WTC11 (cell line): ENCODE results near the gene TACR2. TPM values are rescaled to one million over a fixed set of nuclear protein-coding genes. Genes with fewer than 3 reads are reported as not detected.
A peak's percentile ranks its signal among the peaks of the same experiment; 100 is the strongest.

Experiments
- ATAC-seq: fragments of 200-7000 bp; cut with Tn5 transposase; 2 replicates; pipeline ENCODE4 v1.10.0; 2021; ENCODE audit warnings: mild to moderate bottlenecking, moderate library complexity
- CTCF ChIA-PET: fragments of 300-600 bp; sonication (Branson Sonifier 250); formaldehyde crosslinking; loops from one replicate; lab custom pipeline; 2021; ENCODE audit warnings: antibody characterized with exemption; lab: Charles Lee
- POLR2A ChIA-PET: fragments of 350-600 bp; sonication (Branson Sonifier 250); formaldehyde crosslinking; loops from one replicate; lab custom pipeline; 2021; ENCODE audit warnings: antibody characterized with exemption; lab: Charles Lee
- DNase-seq: peaks from one replicate; pipeline ENCODE4 v3.0.0; 2021; ENCODE audit warnings: low spot score
- H3K27ac Mint-ChIP-seq: 2 replicates; pipeline ENCODE4 v1.8.0; 2021; ENCODE audit warnings: mixed read lengths
- H3K27me3 Mint-ChIP-seq: 2 replicates; pipeline ENCODE4 v1.8.0; 2021; ENCODE audit warnings: low read depth, mild to moderate bottlenecking, moderate library complexity, mixed read lengths
- H3K36me3 Mint-ChIP-seq: 2 replicates; pipeline ENCODE4 v1.8.0; 2021; ENCODE audit warnings: mixed read lengths
- H3K4me1 Mint-ChIP-seq: 2 replicates; pipeline ENCODE4 v1.8.0; 2022; ENCODE audit warnings: mixed read lengths
- H3K4me3 Mint-ChIP-seq: 2 replicates; pipeline ENCODE4 v1.8.0; 2021; ENCODE audit warnings: mild to moderate bottlenecking, moderate library complexity, mixed read lengths
- H3K9me3 Mint-ChIP-seq: 2 replicates; pipeline ENCODE4 v1.8.0; 2021; ENCODE audit warnings: mixed read lengths
- CREB1 ChIP-seq: sonication (generic); formaldehyde crosslinking; IDR thresholded peaks from 2 replicates; pipeline ENCODE4 v1.8.0; 2023; ENCODE audit warnings: mild to moderate bottlenecking, missing genetic modification reagents
- CREM ChIP-seq: sonication (generic); formaldehyde crosslinking; IDR thresholded peaks from 2 replicates; pipeline ENCODE4 v1.8.1; 2022; ENCODE audit warnings: mild to moderate bottlenecking, missing genetic modification reagents, moderate library complexity
- ESRRA ChIP-seq: sonication (generic); formaldehyde crosslinking; IDR thresholded peaks from 2 replicates; pipeline ENCODE4 v1.8.1; 2022; ENCODE audit warnings: mild to moderate bottlenecking, missing genetic modification reagents, borderline replicate concordance
- FOXJ3 ChIP-seq: sonication (generic); formaldehyde crosslinking; IDR thresholded peaks from 2 replicates; pipeline ENCODE4 v1.9.0; 2021; ENCODE audit warnings: missing genetic modification reagents, mild to moderate bottlenecking, borderline replicate concordance
- FOXK1 ChIP-seq: sonication (generic); formaldehyde crosslinking; IDR thresholded peaks from 2 replicates; pipeline ENCODE4 v1.8.0; 2022; ENCODE audit warnings: mild to moderate bottlenecking, moderate library complexity, missing genetic modification reagents
- GABPB1 ChIP-seq: sonication (generic); formaldehyde crosslinking; IDR thresholded peaks from 2 replicates; pipeline ENCODE4 v1.8.1; 2023; ENCODE audit warnings: mild to moderate bottlenecking, missing genetic modification reagents
- GTF2I ChIP-seq: fragments of 250-450 bp; sonication (Bioruptor Pico); conservative IDR thresholded peaks from 2 replicates; pipeline ENCODE4 v1.4.0; 2021; ENCODE audit warnings: mild to moderate bottlenecking
- JAZF1 ChIP-seq: fragments of 250-450 bp; sonication (Bioruptor Pico); IDR thresholded peaks from 2 replicates; pipeline ENCODE4 v1.9.0; 2021; ENCODE audit warnings: moderate library complexity, mild to moderate bottlenecking, inconsistent platforms
- NFE2L1 ChIP-seq: sonication (generic); formaldehyde crosslinking; IDR thresholded peaks from 2 replicates; pipeline ENCODE4 v1.8.1; 2023; ENCODE audit warnings: missing genetic modification reagents
- NFYB ChIP-seq: sonication (generic); formaldehyde crosslinking; conservative IDR thresholded peaks from 2 replicates; pipeline ENCODE4 v1.8.0; 2022; ENCODE audit warnings: low read depth, missing genetic modification reagents
- NR3C1 ChIP-seq: sonication (generic); formaldehyde crosslinking; conservative IDR thresholded peaks from 2 replicates; pipeline ENCODE4 v1.8.1; 2023; ENCODE audit warnings: low read depth, mild to moderate bottlenecking, missing genetic modification reagents
- SP1 ChIP-seq: sonication (generic); formaldehyde crosslinking; conservative IDR thresholded peaks from 2 replicates; pipeline ENCODE4 v1.8.1; 2022; ENCODE audit warnings: missing genetic modification reagents
- TCF7 ChIP-seq: sonication (generic); formaldehyde crosslinking; IDR thresholded peaks from 2 replicates; pipeline ENCODE4 v1.8.0; 2022; ENCODE audit warnings: mild to moderate bottlenecking, low read depth, missing genetic modification reagents, moderate library complexity
- ZNF416 ChIP-seq: fragments of 250-450 bp; sonication (Bioruptor Pico); IDR thresholded peaks from 2 replicates; pipeline ENCODE4 v1.9.0; 2021; ENCODE audit warnings: mild to moderate bottlenecking, inconsistent platforms
- ZNF671 ChIP-seq: fragments of 250-450 bp; sonication (Bioruptor Pico); IDR thresholded peaks from 2 replicates; pipeline ENCODE4 v1.8.0; 2021; ENCODE audit warnings: mild to moderate bottlenecking
- total RNA-seq: library from RNA; stranded (reverse); gene quantifications from 3 replicates; pipeline ENCODE4 v1.2.3, GENCODE V29; 2021
- TF ChIP-seq, protein P1 (sequence below): fragments of 250-450 bp; sonication (Bioruptor Pico); IDR thresholded peaks from 2 replicates; pipeline ENCODE4 v1.9.0; 2021; ENCODE audit warnings: mild to moderate bottlenecking, borderline replicate concordance
- TF ChIP-seq, protein P2 (sequence below): sonication (generic); formaldehyde crosslinking; IDR thresholded peaks from 2 replicates; pipeline ENCODE4 v1.8.0; 2023; ENCODE audit warnings: missing genetic modification reagents
- TF ChIP-seq, protein P3 (sequence below): sonication (generic); formaldehyde crosslinking; IDR thresholded peaks from 2 replicates; pipeline ENCODE4 v1.8.1; 2022; ENCODE audit warnings: missing genetic modification reagents, borderline replicate concordance
- TF ChIP-seq, protein P4 (sequence below): fragments of 250-450 bp; sonication (Bioruptor Pico); conservative IDR thresholded peaks from 2 replicates; pipeline ENCODE4 v1.9.0; 2021; ENCODE audit warnings: mild to moderate bottlenecking
- TF ChIP-seq, protein P5 (sequence below): fragments of 200-600 bp; IDR thresholded peaks from 2 replicates; pipeline ENCODE4 v1.8.0; 2022; ENCODE audit warnings: antibody characterized with exemption
- TF ChIP-seq, protein P6 (sequence below): sonication (generic); formaldehyde crosslinking; IDR thresholded peaks from 2 replicates; pipeline ENCODE4 v1.8.1; 2022; ENCODE audit warnings: low read depth, missing genetic modification reagents, borderline replicate concordance

TACR2 gene
- total RNA-seq, 1 experiment from 2014 or later, result 0.20 TPM

DNA sequence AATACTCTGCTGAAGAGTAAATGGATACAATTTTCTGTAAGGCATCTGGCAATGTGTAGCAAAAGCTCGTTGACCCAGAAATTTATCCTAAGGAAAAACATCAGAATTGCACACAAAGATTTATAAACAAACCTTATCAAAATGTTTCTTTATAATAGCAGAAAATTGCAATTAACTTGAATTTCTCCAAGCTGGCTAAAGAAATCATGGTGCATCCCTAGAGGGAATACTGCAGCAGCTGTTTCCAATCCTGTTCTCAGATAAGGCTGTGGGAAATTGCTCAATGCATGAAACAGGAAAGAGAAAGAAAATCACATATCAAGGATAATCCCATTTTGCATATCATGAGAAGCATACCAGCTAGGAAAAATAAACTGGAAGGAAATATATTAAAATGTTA is 18.7 kb downstream of the TACR2 start:
- H3K9me3 Mint-ChIP-seq, result no peaks in the 10 kb centered on the region
- ChIA-PET CTCF (interaction anchor here (0.7 to 2.2 kb wide), 3 partner anchors 9 to 85 kb away, joined by 3 to 9 read pairs (median 5); no protein-coding TSS in a partner anchor), POLR2A (no interaction called here)
- H3K36me3 Mint-ChIP-seq, result peaks cover 72% of the 10 kb centered on the region
- no peak for TF ChIP-seq CREM (CRISPR knock-in tag)
- no peaks in the 10 kb centered on the region for H3K4me1 Mint-ChIP-seq
- H3K4me3 Mint-ChIP-seq, result no peak overlapping the region
- H3K27ac Mint-ChIP-seq, result no peak overlapping the region
- DNase-seq (no peak), ATAC-seq (no peak)
- H3K27me3 Mint-ChIP-seq, result no peaks in the 10 kb centered on the region

DNA sequence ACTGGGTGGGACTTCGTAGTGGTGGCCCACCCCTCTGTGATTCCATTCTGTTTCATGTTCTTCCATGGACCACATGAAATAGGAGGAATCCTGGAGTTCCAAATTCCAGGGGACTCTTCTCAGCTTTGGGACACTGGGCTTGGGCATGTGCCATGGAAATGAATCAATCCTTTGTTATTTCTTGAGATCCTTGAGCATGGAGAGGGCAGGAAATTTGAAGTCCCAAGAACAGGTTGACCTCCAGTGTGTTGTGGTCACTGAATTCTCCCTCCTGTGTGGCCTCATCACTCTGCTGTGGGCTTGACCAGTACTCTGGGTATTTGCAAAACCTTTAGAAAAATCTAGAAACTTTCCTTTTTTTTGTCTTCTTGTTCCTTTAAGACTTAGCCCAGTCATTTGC is 22.7 kb downstream of the TACR2 start:
- peaks cover 34% of the 10 kb centered on the region for H3K4me1 Mint-ChIP-seq
- CTCF ChIA-PET, result interaction anchor here (2.0 kb wide), 1 partner anchor 162 kb away, joined by 7 read pairs; no protein-coding TSS in a partner anchor
- no peaks in the 10 kb centered on the region for H3K9me3 Mint-ChIP-seq
- H3K27me3 Mint-ChIP-seq, result no peaks in the 10 kb centered on the region
- H3K4me3 Mint-ChIP-seq, result no peak overlapping the region
- ATAC-seq, result no peak
- H3K36me3 Mint-ChIP-seq, result peaks cover 59% of the 10 kb centered on the region
- POLR2A ChIA-PET, result no interaction called here
- peak overlapping the region; percentile 89 for H3K27ac Mint-ChIP-seq
- TF ChIP-seq FOXJ3, result no peak
- TF ChIP-seq, protein P1, sequence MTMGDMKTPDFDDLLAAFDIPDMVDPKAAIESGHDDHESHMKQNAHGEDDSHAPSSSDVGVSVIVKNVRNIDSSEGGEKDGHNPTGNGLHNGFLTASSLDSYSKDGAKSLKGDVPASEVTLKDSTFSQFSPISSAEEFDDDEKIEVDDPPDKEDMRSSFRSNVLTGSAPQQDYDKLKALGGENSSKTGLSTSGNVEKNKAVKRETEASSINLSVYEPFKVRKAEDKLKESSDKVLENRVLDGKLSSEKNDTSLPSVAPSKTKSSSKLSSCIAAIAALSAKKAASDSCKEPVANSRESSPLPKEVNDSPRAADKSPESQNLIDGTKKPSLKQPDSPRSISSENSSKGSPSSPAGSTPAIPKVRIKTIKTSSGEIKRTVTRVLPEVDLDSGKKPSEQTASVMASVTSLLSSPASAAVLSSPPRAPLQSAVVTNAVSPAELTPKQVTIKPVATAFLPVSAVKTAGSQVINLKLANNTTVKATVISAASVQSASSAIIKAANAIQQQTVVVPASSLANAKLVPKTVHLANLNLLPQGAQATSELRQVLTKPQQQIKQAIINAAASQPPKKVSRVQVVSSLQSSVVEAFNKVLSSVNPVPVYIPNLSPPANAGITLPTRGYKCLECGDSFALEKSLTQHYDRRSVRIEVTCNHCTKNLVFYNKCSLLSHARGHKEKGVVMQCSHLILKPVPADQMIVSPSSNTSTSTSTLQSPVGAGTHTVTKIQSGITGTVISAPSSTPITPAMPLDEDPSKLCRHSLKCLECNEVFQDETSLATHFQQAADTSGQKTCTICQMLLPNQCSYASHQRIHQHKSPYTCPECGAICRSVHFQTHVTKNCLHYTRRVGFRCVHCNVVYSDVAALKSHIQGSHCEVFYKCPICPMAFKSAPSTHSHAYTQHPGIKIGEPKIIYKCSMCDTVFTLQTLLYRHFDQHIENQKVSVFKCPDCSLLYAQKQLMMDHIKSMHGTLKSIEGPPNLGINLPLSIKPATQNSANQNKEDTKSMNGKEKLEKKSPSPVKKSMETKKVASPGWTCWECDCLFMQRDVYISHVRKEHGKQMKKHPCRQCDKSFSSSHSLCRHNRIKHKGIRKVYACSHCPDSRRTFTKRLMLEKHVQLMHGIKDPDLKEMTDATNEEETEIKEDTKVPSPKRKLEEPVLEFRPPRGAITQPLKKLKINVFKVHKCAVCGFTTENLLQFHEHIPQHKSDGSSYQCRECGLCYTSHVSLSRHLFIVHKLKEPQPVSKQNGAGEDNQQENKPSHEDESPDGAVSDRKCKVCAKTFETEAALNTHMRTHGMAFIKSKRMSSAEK, result no peak
- TF ChIP-seq, protein P2, sequence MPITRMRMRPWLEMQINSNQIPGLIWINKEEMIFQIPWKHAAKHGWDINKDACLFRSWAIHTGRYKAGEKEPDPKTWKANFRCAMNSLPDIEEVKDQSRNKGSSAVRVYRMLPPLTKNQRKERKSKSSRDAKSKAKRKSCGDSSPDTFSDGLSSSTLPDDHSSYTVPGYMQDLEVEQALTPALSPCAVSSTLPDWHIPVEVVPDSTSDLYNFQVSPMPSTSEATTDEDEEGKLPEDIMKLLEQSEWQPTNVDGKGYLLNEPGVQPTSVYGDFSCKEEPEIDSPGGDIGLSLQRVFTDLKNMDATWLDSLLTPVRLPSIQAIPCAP (CRISPR knock-in tag), result no peak
- TF ChIP-seq ESRRA (CRISPR knock-in tag), result no peak
- TF ChIP-seq, protein P3, sequence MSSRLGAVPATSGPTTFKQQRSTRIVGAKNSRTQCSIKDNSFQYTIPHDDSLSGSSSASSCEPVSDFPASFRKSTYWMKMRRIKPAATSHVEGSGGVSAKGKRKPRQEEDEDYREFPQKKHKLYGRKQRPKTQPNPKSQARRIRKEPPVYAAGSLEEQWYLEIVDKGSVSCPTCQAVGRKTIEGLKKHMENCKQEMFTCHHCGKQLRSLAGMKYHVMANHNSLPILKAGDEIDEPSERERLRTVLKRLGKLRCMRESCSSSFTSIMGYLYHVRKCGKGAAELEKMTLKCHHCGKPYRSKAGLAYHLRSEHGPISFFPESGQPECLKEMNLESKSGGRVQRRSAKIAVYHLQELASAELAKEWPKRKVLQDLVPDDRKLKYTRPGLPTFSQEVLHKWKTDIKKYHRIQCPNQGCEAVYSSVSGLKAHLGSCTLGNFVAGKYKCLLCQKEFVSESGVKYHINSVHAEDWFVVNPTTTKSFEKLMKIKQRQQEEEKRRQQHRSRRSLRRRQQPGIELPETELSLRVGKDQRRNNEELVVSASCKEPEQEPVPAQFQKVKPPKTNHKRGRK, result no peak
- TF ChIP-seq ZNF671, result no peak
- TF ChIP-seq CREM (CRISPR knock-in tag), result no peak
- no peak for TF ChIP-seq TCF7 (CRISPR knock-in tag)
- TF ChIP-seq NFYB (CRISPR knock-in tag), result no peak
- TF ChIP-seq, protein P4, sequence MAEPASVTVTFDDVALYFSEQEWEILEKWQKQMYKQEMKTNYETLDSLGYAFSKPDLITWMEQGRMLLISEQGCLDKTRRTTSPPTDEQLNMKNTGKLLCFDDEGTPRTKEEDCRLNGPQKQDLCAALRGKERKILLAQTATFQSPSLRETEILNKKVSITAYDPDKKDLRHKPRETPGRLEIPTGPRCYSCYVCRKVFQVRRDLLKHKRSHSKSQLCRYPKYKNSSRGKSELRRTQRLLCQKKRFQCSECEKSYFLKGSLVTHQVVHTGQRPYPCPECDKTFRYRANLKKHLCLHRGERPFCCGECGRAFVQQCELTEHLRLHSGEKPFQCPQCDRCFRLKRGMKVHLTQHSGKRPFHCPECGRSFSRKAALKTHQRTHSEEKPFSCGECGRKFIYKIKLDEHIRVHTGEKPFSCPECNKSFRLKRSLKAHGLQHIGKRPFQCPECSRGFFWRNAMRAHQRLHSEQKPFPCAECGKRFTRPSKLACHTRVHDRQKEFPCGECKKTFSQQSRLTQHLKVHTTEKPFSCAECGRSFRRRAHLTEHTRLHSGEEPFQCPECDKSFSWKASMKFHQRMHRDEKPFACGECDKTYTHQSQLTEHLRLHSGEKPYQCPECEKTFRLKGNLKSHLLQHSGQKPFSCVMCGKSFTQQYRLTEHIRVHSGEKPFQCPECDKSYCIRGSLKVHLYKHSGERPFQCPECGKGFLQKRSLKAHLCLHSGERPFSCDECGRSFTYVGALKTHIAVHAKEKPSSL, result no peak
- no peak for TF ChIP-seq GTF2I (CRISPR knock-in tag)
- TF ChIP-seq NR3C1 (CRISPR knock-in tag), result no peak
- no peak for TF ChIP-seq CREB1 (CRISPR knock-in tag)
- TF ChIP-seq, all 79 proteins: peak for 0
- DNase-seq, result no peak

DNA sequence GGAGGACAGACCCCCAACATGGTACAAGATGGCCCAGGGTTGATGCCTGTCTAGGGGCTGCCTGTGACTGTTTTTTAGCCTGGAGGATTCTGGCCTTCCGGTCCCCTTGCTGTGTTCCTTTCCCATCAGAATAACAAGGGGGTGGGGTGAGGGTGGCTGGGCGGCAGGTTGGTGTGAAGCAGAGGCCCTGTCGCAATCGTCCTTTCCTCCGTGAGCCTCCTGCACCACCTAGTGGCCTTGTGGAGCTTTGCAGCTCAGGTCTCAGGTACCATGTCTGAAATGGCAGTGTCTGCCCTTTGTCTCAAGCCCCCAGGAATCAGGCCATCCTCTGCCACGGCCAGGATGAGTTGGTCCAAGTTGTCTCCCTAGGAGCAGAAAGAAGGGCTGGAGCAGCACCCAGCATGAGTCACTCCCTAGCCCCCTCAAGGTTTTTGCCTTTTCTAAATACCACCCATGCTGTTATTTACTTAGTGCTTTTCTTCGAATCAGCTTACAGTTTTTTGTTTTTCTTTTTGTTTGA is 24.2 kb downstream of the TACR2 start:
- TF ChIP-seq, protein P5, sequence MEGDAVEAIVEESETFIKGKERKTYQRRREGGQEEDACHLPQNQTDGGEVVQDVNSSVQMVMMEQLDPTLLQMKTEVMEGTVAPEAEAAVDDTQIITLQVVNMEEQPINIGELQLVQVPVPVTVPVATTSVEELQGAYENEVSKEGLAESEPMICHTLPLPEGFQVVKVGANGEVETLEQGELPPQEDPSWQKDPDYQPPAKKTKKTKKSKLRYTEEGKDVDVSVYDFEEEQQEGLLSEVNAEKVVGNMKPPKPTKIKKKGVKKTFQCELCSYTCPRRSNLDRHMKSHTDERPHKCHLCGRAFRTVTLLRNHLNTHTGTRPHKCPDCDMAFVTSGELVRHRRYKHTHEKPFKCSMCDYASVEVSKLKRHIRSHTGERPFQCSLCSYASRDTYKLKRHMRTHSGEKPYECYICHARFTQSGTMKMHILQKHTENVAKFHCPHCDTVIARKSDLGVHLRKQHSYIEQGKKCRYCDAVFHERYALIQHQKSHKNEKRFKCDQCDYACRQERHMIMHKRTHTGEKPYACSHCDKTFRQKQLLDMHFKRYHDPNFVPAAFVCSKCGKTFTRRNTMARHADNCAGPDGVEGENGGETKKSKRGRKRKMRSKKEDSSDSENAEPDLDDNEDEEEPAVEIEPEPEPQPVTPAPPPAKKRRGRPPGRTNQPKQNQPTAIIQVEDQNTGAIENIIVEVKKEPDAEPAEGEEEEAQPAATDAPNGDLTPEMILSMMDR, result peak; percentile 97
- 0 out of 2 replicates have a peak, but pooled peaks have one; percentile 58 for TF ChIP-seq GABPB1
- peak; percentile 70 for TF ChIP-seq SP1 (CRISPR knock-in tag)
- TF ChIP-seq JAZF1 (CRISPR knock-in tag), result no peak
- TF ChIP-seq, protein P6, sequence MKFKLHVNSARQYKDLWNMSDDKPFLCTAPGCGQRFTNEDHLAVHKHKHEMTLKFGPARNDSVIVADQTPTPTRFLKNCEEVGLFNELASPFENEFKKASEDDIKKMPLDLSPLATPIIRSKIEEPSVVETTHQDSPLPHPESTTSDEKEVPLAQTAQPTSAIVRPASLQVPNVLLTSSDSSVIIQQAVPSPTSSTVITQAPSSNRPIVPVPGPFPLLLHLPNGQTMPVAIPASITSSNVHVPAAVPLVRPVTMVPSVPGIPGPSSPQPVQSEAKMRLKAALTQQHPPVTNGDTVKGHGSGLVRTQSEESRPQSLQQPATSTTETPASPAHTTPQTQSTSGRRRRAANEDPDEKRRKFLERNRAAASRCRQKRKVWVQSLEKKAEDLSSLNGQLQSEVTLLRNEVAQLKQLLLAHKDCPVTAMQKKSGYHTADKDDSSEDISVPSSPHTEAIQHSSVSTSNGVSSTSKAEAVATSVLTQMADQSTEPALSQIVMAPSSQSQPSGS (CRISPR knock-in tag), result no peak
- 0 out of 2 replicates have a peak, but pooled peaks have one; percentile 12 for TF ChIP-seq NFE2L1 (CRISPR knock-in tag)
- TF ChIP-seq ZNF416 (CRISPR knock-in tag), result no peak
- TF ChIP-seq FOXK1, result peak; percentile 23; the same call in 1 of the 2 replicates
- H3K4me1 Mint-ChIP-seq, result peaks cover 42% of the 10 kb centered on the region
- POLR2A ChIA-PET, result interaction anchor here (0.5 to 1.4 kb wide), 5 partner anchors 16 to 166 kb away, joined by 3 to 4 read pairs (median 4); no protein-coding TSS in a partner anchor
- peaks cover 61% of the 10 kb centered on the region for H3K36me3 Mint-ChIP-seq
- ATAC-seq (peak; percentile 88), DNase-seq (peak; percentile 92)
- CTCF ChIA-PET, result interaction anchor here (0.6 to 2.0 kb wide), 29 partner anchors 10 to 292 kb away, joined by 3 to 36 read pairs (median 4); partner anchors contain the start of gene TSPAN15
- peaks cover 4% of the 10 kb centered on the region; the same call in 1 of the 2 replicates for H3K9me3 Mint-ChIP-seq
- no peak overlapping the region for H3K4me3 Mint-ChIP-seq
- no peaks in the 10 kb centered on the region for H3K27me3 Mint-ChIP-seq
- peak overlapping the region; percentile 78 for H3K27ac Mint-ChIP-seq
